Muscle layer of duodenum (tissue), 2 donors: ENCODE measurements around the gene SLC39A11.
"Not testable (repeated sequence)": the region's sequence is repeated elsewhere in the genome, so short reads cannot be mapped to it uniquely, and the experiment has no call there.

Experiments used
- H3K27ac ChIP-seq: one replicate; pipeline ENCODE4 v1.7.0; 2013; ENCODE audit warnings: mild to moderate bottlenecking, low read length
- H3K27me3 ChIP-seq: one replicate; pipeline ENCODE4 v1.7.0; 2013; ENCODE audit warnings: low read depth, mild to moderate bottlenecking, control low read depth, low read length
- H3K36me3 ChIP-seq, 2 donors: one replicate each; pipeline ENCODE4 v1.7.0; 2013; ENCODE audit warnings: low read length in 2 of 2, control low read depth in 1 of 2, mild to moderate bottlenecking in 1 of 2; ENCODE audit not compliant: insufficient read depth in 2 of 2, control insufficient read depth in 1 of 2
- H3K4me1 ChIP-seq, 2 donors: one replicate each; pipeline ENCODE4 v1.7.0; 2013; ENCODE audit warnings: low read length in 2 of 2, mild to moderate bottlenecking in 2 of 2, control low read depth in 1 of 2, moderate library complexity in 1 of 2; ENCODE audit not compliant: insufficient read depth in 2 of 2, control insufficient read depth in 1 of 2
- H3K4me3 ChIP-seq, 2 donors: one replicate each; pipeline ENCODE4 v1.7.0; 2013; ENCODE audit warnings: low read length in 2 of 2, low read depth in 1 of 2, mild to moderate bottlenecking in 1 of 2
- H3K9me3 ChIP-seq, 2 donors: one replicate each; pipeline ENCODE4 v1.7.0; 2013; ENCODE audit warnings: low read length in 2 of 2, control low read depth in 1 of 2, mild to moderate bottlenecking in 1 of 2; ENCODE audit not compliant: control insufficient read depth in 1 of 2
- donor health status: healthy.

SLC39A11 gene

DNA sequence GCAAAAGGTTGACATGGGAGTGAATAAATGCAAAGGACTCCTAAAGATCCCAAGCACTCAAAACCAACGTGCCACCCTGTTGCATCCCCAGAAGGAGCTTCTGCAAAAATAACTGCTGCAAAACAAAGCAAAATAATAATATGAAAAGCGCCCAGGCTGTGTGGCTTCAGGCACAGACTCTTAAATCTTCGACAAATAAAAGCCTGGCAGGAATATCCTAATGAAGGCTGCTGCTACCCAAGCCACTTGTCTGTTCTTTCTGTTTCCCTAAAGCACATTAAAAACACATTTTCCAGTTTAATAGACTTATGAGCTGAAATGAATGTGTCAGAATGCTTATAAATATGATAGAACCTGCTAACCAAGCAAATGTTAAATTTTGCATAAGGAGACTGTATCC lies 154.0 kb downstream of the SLC39A11 start:
- Histone ChIP-seq H3K27me3 (no peaks in the 10 kb centered on the region), H3K4me1 (no peaks in the 10 kb centered on the region), H3K27ac (no peak overlapping the region), H3K4me3 (no peak overlapping the region), H3K36me3 (no peaks in the 10 kb centered on the region), H3K9me3 (no peaks in the 10 kb centered on the region)

GRCh38 chr17:72937707-72938106 lies 154.8 kb downstream of the SLC39A11 start:
- Histone ChIP-seq H3K9me3 (no peaks in the 10 kb centered on the region), H3K27ac (no peak overlapping the region), H3K27me3 (no peaks in the 10 kb centered on the region), H3K36me3 (no peaks in the 10 kb centered on the region), H3K4me1 (no peaks in the 10 kb centered on the region), H3K4me3 (no peak overlapping the region)

GRCh38 chr17:72937254-72937653 lies 155.2 kb downstream of the SLC39A11 start:
- not testable (repeated sequence) for H3K36me3 ChIP-seq, H3K4me3 ChIP-seq, H3K4me1 ChIP-seq, H3K27me3 ChIP-seq, H3K27ac ChIP-seq, H3K9me3 ChIP-seq

DNA sequence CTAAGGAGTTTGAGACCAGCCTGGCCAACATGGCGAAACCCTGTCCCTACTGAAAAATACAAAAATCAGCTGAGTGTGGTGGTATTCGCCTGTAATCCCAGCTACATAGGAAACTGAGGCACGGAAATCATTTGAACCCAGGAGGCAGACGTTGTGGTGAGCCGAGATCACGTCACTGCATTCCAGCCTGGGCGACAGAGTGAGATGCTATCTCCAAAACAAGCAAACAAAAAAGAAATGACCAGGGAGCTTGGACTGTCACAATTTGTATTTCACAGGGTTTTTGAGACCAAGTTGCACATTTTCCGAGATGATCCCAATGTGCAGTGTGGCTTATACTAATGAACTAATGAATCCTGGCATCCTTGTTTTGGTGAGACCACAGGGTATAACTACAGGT lies 156.5 kb downstream of the SLC39A11 start:
- no peak overlapping the region for H3K4me3 ChIP-seq
- no peaks in the 10 kb centered on the region for H3K4me1 ChIP-seq
- H3K9me3 ChIP-seq = no peaks in the 10 kb centered on the region
- no peaks in the 10 kb centered on the region for H3K27me3 ChIP-seq
- no peaks in the 10 kb centered on the region for H3K36me3 ChIP-seq
- no peak overlapping the region for H3K27ac ChIP-seq

DNA sequence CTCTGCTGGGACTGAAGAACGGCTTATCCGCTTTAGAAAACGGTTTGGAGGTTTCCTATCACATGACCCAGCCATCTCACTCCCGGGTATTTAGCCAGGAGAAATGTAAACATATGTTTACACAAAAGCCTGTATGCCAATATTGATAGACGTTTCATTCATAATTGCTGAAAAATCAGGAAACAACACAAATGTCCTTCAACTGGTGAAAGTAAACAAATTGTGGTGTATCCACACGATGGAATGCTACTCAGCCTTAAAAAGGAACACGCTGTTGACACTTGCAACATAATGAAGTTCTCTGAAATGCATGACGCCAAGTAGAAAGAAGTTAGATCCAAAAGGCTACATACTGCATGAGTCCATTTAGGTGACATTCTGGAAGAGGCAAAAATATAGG lies 157.6 kb downstream of the SLC39A11 start:
- H3K9me3 ChIP-seq = no peaks in the 10 kb centered on the region
- H3K4me1 ChIP-seq = no peaks in the 10 kb centered on the region
- no peak overlapping the region for H3K27ac ChIP-seq
- H3K4me3 ChIP-seq = no peak overlapping the region
- H3K27me3 ChIP-seq = no peaks in the 10 kb centered on the region
- H3K36me3 ChIP-seq = no peaks in the 10 kb centered on the region

- H3K27ac ChIP-seq = no peak overlapping the region
- H3K4me3 ChIP-seq = no peak overlapping the region
- no peaks in the 10 kb centered on the region for H3K36me3 ChIP-seq
- no peaks in the 10 kb centered on the region for H3K9me3 ChIP-seq
- no peaks in the 10 kb centered on the region for H3K27me3 ChIP-seq
- H3K4me1 ChIP-seq = no peaks in the 10 kb centered on the region
These were observed 160.9 kb downstream of the SLC39A11 start for GRCh38 chr17:72931635-72932034.

DNA sequence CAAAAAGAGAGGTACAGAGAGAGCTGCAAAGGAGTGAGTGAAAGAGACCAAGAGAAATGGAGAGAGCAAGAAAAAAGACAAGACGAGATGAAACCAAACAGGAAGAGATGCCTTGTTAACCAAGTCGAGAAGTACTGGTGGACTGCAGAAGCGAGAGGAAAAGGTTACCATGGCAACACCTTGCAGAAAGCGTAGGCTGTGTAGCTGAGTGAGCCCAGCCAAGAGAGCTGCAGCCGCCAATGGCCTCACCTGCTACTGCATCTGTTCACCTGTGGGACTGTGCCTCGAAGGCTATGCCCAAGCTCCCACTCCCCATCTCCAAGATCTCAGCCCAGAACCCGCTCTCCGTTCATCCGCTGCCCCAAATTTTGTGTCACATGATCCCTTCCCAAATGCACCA lies 161.3 kb downstream of the SLC39A11 start:
- Histone ChIP-seq H3K36me3 (no peaks in the 10 kb centered on the region), H3K9me3 (no peaks in the 10 kb centered on the region), H3K27ac (no peak overlapping the region), H3K4me1 (no peaks in the 10 kb centered on the region), H3K27me3 (no peaks in the 10 kb centered on the region), H3K4me3 (no peak overlapping the region)

DNA sequence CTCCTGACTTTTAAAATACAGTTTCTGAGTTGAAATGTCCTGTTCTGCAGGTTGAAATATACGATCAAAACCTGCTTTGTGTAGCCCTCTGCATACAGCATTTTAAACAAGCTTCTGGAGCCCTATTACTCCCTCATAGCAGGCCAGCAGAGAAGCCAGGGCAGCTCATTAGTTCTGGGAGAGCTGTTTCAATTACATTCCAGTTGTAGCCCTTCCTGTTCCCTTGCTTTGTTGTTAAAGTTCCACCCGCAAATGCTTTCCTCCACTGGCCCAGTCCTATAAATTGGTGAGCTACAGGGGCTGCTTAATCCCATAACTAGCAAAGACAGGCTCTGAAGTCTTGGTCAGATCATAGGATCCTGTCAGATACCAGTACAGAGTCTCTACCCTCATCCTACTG lies 162.5 kb downstream of the SLC39A11 start:
- Histone ChIP-seq H3K9me3 (no peaks in the 10 kb centered on the region), H3K27ac (no peak overlapping the region), H3K4me1 (no peaks in the 10 kb centered on the region), H3K36me3 (no peaks in the 10 kb centered on the region), H3K27me3 (no peaks in the 10 kb centered on the region), H3K4me3 (no peak overlapping the region)

DNA sequence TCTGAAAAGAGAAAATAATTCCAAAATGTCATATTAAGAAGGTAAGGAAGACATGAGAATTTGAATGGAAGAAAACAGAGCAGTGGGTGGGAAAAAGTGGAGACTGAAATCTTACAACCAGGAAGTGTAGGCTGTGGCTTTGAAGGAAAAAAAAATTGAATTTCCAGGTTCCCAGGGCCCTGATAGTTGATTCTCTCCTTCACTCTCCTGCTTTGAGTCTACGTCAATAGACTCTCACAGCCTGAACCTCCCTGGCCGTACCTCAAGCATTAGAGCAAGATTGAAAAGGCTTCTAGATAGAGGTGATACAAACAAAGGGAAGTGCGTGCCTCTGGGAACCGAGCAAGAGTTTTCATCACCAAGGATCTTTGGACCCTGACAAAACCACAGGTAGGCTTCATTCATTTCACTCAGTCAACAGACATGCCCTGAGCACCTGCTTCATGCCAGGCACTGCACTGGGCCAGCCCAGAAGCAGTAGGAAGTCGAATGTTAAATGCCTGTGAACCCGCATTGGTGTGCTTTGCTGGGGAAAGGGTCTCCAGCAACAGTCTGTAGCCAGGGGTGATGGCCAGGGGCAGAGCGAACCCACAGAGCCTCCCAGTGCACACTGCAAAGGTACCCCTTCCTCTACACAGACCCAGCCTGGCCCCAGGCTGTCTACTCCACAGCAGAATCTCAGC lies 163.9 kb downstream of the SLC39A11 start:
- no peak overlapping the region for H3K4me3 ChIP-seq
- no peaks in the 10 kb centered on the region for H3K36me3 ChIP-seq
- no peaks in the 10 kb centered on the region for H3K9me3 ChIP-seq
- no peaks in the 10 kb centered on the region for H3K4me1 ChIP-seq
- H3K27me3 ChIP-seq = no peaks in the 10 kb centered on the region
- no peak overlapping the region for H3K27ac ChIP-seq

DNA sequence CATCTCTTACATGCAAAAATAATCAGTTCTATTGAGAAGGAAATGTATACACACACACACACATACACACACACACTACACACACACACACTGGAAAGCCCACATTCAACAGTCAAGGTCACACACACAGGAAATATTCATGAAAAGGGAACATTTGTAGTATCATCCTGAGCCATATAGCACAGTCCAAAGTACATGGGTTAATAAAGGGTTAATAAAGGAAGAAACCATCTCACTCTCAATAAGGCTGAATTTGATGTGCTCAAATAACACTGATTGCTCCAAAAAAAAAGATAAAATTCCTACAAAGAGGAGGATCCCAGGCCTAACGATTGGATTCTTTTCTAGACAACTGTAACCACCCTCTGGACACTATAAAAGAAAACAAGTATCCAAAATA lies 164.7 kb downstream of the SLC39A11 start:
- Histone ChIP-seq H3K27ac (no peak overlapping the region), H3K4me1 (no peaks in the 10 kb centered on the region), H3K36me3 (no peaks in the 10 kb centered on the region), H3K4me3 (no peak overlapping the region), H3K27me3 (no peaks in the 10 kb centered on the region), H3K9me3 (no peaks in the 10 kb centered on the region)

DNA sequence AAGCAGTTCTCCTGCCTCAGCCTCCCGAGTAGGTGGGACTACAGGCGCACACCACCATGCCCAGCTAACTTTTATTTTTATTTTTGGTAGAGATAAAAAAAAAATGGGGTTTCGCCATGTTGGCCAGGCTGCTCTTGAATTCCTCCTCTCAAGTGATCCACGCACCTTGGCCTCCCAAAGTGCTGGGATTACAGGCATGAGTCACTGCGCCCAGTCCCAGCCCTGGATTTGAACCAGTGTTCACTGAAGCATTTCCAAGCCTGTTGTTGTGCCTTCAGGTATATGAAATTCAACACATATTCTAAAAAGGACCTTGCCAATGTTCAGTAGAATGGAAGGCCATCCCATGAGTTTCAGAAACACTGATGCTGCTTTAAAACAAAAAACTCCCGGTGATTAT lies 165.3 kb downstream of the SLC39A11 start:
- Histone ChIP-seq H3K9me3 (no peaks in the 10 kb centered on the region), H3K27me3 (no peaks in the 10 kb centered on the region), H3K4me1 (no peaks in the 10 kb centered on the region), H3K27ac (no peak overlapping the region), H3K36me3 (no peaks in the 10 kb centered on the region), H3K4me3 (no peak overlapping the region)

DNA sequence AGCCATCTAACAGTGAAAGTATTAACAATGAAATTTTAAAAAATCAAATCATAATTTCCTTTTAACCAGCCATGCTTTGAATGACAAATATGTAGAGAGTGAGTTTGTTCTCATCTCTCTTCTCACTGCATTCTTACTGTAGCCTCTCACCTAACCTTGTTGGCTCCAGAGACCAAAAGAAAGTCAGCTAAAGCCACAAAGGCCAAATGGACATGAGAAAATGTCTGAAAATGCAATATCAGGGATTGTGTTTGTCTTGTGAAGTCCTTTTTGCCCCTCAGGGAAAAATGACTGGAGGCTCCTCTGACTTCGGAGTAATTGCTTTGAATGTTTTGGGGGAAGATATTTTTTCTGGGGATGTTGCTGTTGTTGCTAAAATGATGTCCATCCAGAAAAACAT lies 166.3 kb downstream of the SLC39A11 start:
- Histone ChIP-seq H3K27me3 (no peaks in the 10 kb centered on the region), H3K27ac (no peak overlapping the region), H3K4me1 (no peaks in the 10 kb centered on the region), H3K9me3 (no peaks in the 10 kb centered on the region), H3K36me3 (no peaks in the 10 kb centered on the region), H3K4me3 (no peak overlapping the region)
